ENCODE results near the gene LRRC10.
"Not testable (repeated sequence)": the region's sequence is repeated elsewhere in the genome, so short reads cannot be mapped to it uniquely, and the experiment has no call there.

The LRRC10 gene

GRCh38 chr12:69620921-69621320 is 10.2 kb upstream of the LRRC10 start:
- no peak overlapping the region for H3K4me3 ChIP-seq (ENCODE audit: low read depth, low read length)
- no peak for DNase-seq (ENCODE audit: low read depth)

GRCh38 chr12:69620077-69620476 is 9.4 kb upstream of the LRRC10 start:
- no peak for DNase-seq (ENCODE audit: low read depth)
- no peak overlapping the region for H3K4me3 ChIP-seq (ENCODE audit: low read depth, low read length)

GRCh38 chr12:69619050-69619449 is 8.3 kb upstream of the LRRC10 start:
- no peak for DNase-seq (ENCODE audit: low read depth)
- no peak overlapping the region for H3K4me3 ChIP-seq (ENCODE audit: low read depth, low read length)

- no peak for DNase-seq (ENCODE audit: low read depth)
- no peak overlapping the region for H3K4me3 ChIP-seq (ENCODE audit: low read depth, low read length)
Observed at GRCh38 chr12:69616025-69616424, 5.3 kb upstream of the LRRC10 start.

GRCh38 chr12:69613351-69613750 is 2.6 kb upstream of the LRRC10 start:
- no peak for DNase-seq (ENCODE audit: low read depth)
- H3K4me3 ChIP-seq (ENCODE audit: low read depth, low read length), result no peak overlapping the region

GRCh38 chr12:69610126-69610525 is 581 bp downstream of the LRRC10 start:
- no peak for DNase-seq (ENCODE audit: low read depth)
- no peak overlapping the region for H3K4me3 ChIP-seq (ENCODE audit: low read depth, low read length)

GRCh38 chr12:69608114-69608513 is 2.6 kb downstream of the LRRC10 start:
- no peak for DNase-seq (ENCODE audit: low read depth)
- no peak overlapping the region for H3K4me3 ChIP-seq (ENCODE audit: low read depth, low read length)

- not testable (repeated sequence) for DNase-seq (ENCODE audit: low read depth); H3K4me3 ChIP-seq (ENCODE audit: low read depth, low read length)
Observed at GRCh38 chr12:69604275-69604674, 6.4 kb downstream of the LRRC10 start.

- not testable (repeated sequence) for H3K4me3 ChIP-seq (ENCODE audit: low read depth, low read length); DNase-seq (ENCODE audit: low read depth)
Observed at GRCh38 chr12:69603556-69603955, 7.2 kb downstream of the LRRC10 start.

- H3K4me3 ChIP-seq (ENCODE audit: low read depth, low read length), result no peak overlapping the region
- DNase-seq (ENCODE audit: low read depth), result no peak
Observed at GRCh38 chr12:69602954-69603353, 7.8 kb downstream of the LRRC10 start.

- DNase-seq (ENCODE audit: low read depth), result no peak
- no peak overlapping the region for H3K4me3 ChIP-seq (ENCODE audit: low read depth, low read length)
Observed at GRCh38 chr12:69601962-69602685, 8.6 kb downstream of the LRRC10 start.

- no peak overlapping the region for H3K4me3 ChIP-seq (ENCODE audit: low read depth, low read length)
- no peak for DNase-seq (ENCODE audit: low read depth)
Observed at GRCh38 chr12:69600804-69601203, 9.9 kb downstream of the LRRC10 start.

- H3K4me3 ChIP-seq (ENCODE audit: low read depth, low read length), result no peak overlapping the region
Observed at GRCh38 chr12:69598174-69598753, 12.4 kb downstream of the LRRC10 start.

GRCh38 chr12:69595689-69596088 is 15.0 kb downstream of the LRRC10 start:
- H3K4me3 ChIP-seq (ENCODE audit: low read depth, low read length), result no peak overlapping the region
- no peak for DNase-seq (ENCODE audit: low read depth)

More at GRCh38 chr12:69598174-69598753, 12.4 kb downstream of the LRRC10 start:
- no peak for DNase-seq (ENCODE audit: low read depth)

GRCh38 chr12:69589082-69589481 is 21.6 kb downstream of the LRRC10 start:
- DNase-seq (ENCODE audit: low read depth), result no peak
- no peak overlapping the region for H3K4me3 ChIP-seq (ENCODE audit: low read depth, low read length)

- DNase-seq (ENCODE audit: low read depth), result no peak
- no peak overlapping the region for H3K4me3 ChIP-seq (ENCODE audit: low read depth, low read length)
Observed at GRCh38 chr12:69588527-69588926, 22.2 kb downstream of the LRRC10 start.

- peak; percentile 77 for DNase-seq (ENCODE audit: low read depth)
- H3K4me3 ChIP-seq (ENCODE audit: low read depth, low read length), result peak within 1 kb of the TSS; percentile 97
Observed at GRCh38 chr12:69585189-69586062, 25.3 kb downstream of the LRRC10 start, which contains the start of gene CCT2. CCT2 (plus strand) TSS chr12:69585459; CDS start chr12:69585522, 63 bp downstream.

- no peak overlapping the region for H3K4me3 ChIP-seq (ENCODE audit: low read depth, low read length)
- no peak for DNase-seq (ENCODE audit: low read depth)
Observed at GRCh38 chr12:69583203-69583602, 27.5 kb downstream of the LRRC10 start.

- DNase-seq (ENCODE audit: low read depth), result no peak
- no peak overlapping the region for H3K4me3 ChIP-seq (ENCODE audit: low read depth, low read length)
Observed at GRCh38 chr12:69580074-69580473, 30.6 kb downstream of the LRRC10 start.

- DNase-seq (ENCODE audit: low read depth), result no peak
Observed at GRCh38 chr12:69579029-69579428, 31.7 kb downstream of the LRRC10 start.

More at GRCh38 chr12:69579029-69579428, 31.7 kb downstream of the LRRC10 start:
- no peak overlapping the region for H3K4me3 ChIP-seq (ENCODE audit: low read depth, low read length)
